GM21619 (cell line): ENCODE results near the gene SARNP.
"Not testable (repeated sequence)": the region's sequence is repeated elsewhere in the genome, so short reads cannot be mapped to it uniquely, and the experiment has no call there.

Experiments used
- ATAC-seq: cut with Tn5 transposase; IDR thresholded peaks from one replicate; pipeline ENCODE4 v1.9.1; 2021; ENCODE audit not compliant: unreplicated experiment

The SARNP gene

GRCh38 chr12:55797550-55797949 lies 20.0 kb downstream of the SARNP start:
- ATAC-seq, result no peak

- ATAC-seq, result no peak
Observed at GRCh38 chr12:55797068-55797467, 20.5 kb downstream of the SARNP start.

GRCh38 chr12:55795950-55796349 lies 21.6 kb downstream of the SARNP start:
- ATAC-seq, result no peak

GRCh38 chr12:55789893-55790292 lies 27.6 kb downstream of the SARNP start:
- ATAC-seq, result no peak

GRCh38 chr12:55789171-55789570 lies 28.4 kb downstream of the SARNP start:
- ATAC-seq, result no peak

GRCh38 chr12:55788546-55788945 lies 29.0 kb downstream of the SARNP start:
- ATAC-seq, result no peak

- ATAC-seq, result no peak
Observed at GRCh38 chr12:55780685-55781084, 36.8 kb downstream of the SARNP start.

- ATAC-seq, result no peak
Observed at GRCh38 chr12:55777856-55778255, 39.7 kb downstream of the SARNP start.

- ATAC-seq, result no peak
Observed at GRCh38 chr12:55771736-55772135, 45.8 kb downstream of the SARNP start.

- no peak for ATAC-seq
Observed at GRCh38 chr12:55767156-55767555, 50.4 kb downstream of the SARNP start.

GRCh38 chr12:55765736-55766290 lies 51.7 kb downstream of the SARNP start:
- no peak for ATAC-seq

- no peak for ATAC-seq
Observed at GRCh38 chr12:55762646-55763045, 54.9 kb downstream of the SARNP start.

GRCh38 chr12:55760663-55761062 lies 56.9 kb downstream of the SARNP start:
- ATAC-seq, result no peak

- ATAC-seq, result not testable (repeated sequence)
Observed at GRCh38 chr12:55758575-55758974, 58.9 kb downstream of the SARNP start.

GRCh38 chr12:55757701-55758100 lies 59.8 kb downstream of the SARNP start:
- no peak for ATAC-seq

GRCh38 chr12:55755246-55755645 lies 62.3 kb downstream of the SARNP start:
- no peak for ATAC-seq

GRCh38 chr12:55748230-55748993 lies 69.1 kb downstream of the SARNP start:
- ATAC-seq, result no peak

GRCh38 chr12:55746913-55747231 lies 70.7 kb downstream of the SARNP start:
- ATAC-seq, result no peak

GRCh38 chr12:55746174-55746912 lies 71.2 kb downstream of the SARNP start:
- no peak for ATAC-seq

GRCh38 chr12:55745361-55746173 lies 72.0 kb downstream of the SARNP start:
- ATAC-seq, result no peak

GRCh38 chr12:55744340-55745030 lies 73.0 kb downstream of the SARNP start:
- ATAC-seq, result no peak
